PC-9 (cell line): ENCODE measurements around the gene KRT27. TPM values are rescaled to one million over a fixed set of nuclear protein-coding genes. Genes with fewer than 3 reads are reported as not detected.
A peak's percentile ranks its signal among the peaks of the same experiment; 100 is the strongest.

Source experiments
- BruUV-seq: library from RNA; stranded (reverse); fragments of 400-500 nt; replicated peaks from 2 replicates; lab custom pipeline; 2021; lab: Mats Ljungman, UMichigan
- CTCF ChIA-PET: fragments of 300-600 bp; sonication (Branson Sonifier 250); formaldehyde crosslinking; loops from one replicate; lab custom pipeline; 2022; ENCODE audit warnings: antibody characterized with exemption; lab: Charles Lee
- POLR2A ChIA-PET: fragments of 300-600 bp; sonication (Branson Sonifier 250); formaldehyde crosslinking; loops from one replicate; lab custom pipeline; 2022; ENCODE audit warnings: antibody characterized with exemption; ENCODE audit not compliant: unreplicated experiment; lab: Charles Lee
- DNase-seq, 2 experiments: peaks; one replicate each; pipeline versions ENCODE4 v3.0.0 to v3.0.0-alpha.2; 2015 to 2022; ENCODE audit warnings: mixed read lengths in 1 of 2
- H2AFZ ChIP-seq: fragments of 200-600 bp; sonication (generic); 2 replicates; pipeline ENCODE4 v1.8.1; 2017; ENCODE audit warnings: antibody characterized with exemption
- H3F3A ChIP-seq: fragments of 200-600 bp; sonication (generic); 2 replicates; pipeline ENCODE4 v1.8.1; 2017; ENCODE audit warnings: antibody characterized with exemption, mild to moderate bottlenecking, low read depth; ENCODE audit not compliant: insufficient read depth
- H3K27ac ChIP-seq: fragments of 200-600 bp; sonication (generic); 2 replicates; pipeline ENCODE4 v1.6.1; 2016; ENCODE audit warnings: mixed run types
- H3K27me3 ChIP-seq: fragments of 200-600 bp; sonication (generic); 2 replicates; pipeline ENCODE4 v1.6.1; 2016; ENCODE audit warnings: low read depth, mixed run types; ENCODE audit not compliant: insufficient read depth
- H3K36me3 ChIP-seq: fragments of 200-600 bp; sonication (generic); 2 replicates; pipeline ENCODE4 v1.6.1; 2016; ENCODE audit warnings: low read depth, mixed run types
- H3K4me1 ChIP-seq: fragments of 200-600 bp; sonication (generic); replicated peaks from 2 replicates; pipeline ENCODE4 v1.6.1; 2016; ENCODE audit warnings: mixed run types; ENCODE audit not compliant: insufficient read depth
- H3K4me2 ChIP-seq: fragments of 200-600 bp; sonication (generic); 2 replicates; pipeline ENCODE4 v1.6.1; 2017; ENCODE audit warnings: mixed run types
- H3K4me3 ChIP-seq: fragments of 200-600 bp; sonication (generic); 2 replicates; pipeline ENCODE4 v1.6.1; 2016; ENCODE audit warnings: mixed run types
- H3K79me2 ChIP-seq: fragments of 200-600 bp; sonication (generic); 2 replicates; pipeline ENCODE4 v1.6.1; 2017; ENCODE audit warnings: low read depth, mixed run types
- H3K9me2 ChIP-seq: fragments of 200-600 bp; sonication (generic); 2 replicates; pipeline ENCODE4 v1.8.1; 2017; ENCODE audit warnings: mild to moderate bottlenecking; ENCODE audit not compliant: insufficient read depth
- H3K9me3 ChIP-seq: fragments of 200-600 bp; sonication (generic); 2 replicates; pipeline ENCODE4 v1.8.1; 2016; ENCODE audit warnings: low read depth; ENCODE audit not compliant: insufficient read depth
- H4K20me1 ChIP-seq: fragments of 200-600 bp; sonication (generic); 2 replicates; pipeline ENCODE4 v1.8.1; 2017; ENCODE audit not compliant: insufficient read depth
- EZH2 ChIP-seq: fragments of 200-600 bp; sonication (generic); IDR thresholded peaks from 2 replicates; pipeline ENCODE4 v1.8.0; 2017; ENCODE audit warnings: antibody characterized with exemption, low read depth
- intact Hi-C: fragments of 100-400 bp; cut with micrococcal nuclease; formaldehyde crosslinking; loops from one replicate; pipeline ENCODE4 v1.10.0; 2022; ENCODE audit not compliant: unreplicated experiment
- total RNA-seq: library from RNA; stranded (reverse); gene quantifications from 2 replicates; pipeline ENCODE4 v1.2.3, GENCODE V29; 2021
- TF ChIP-seq, protein P1 (sequence below): fragments of 200-600 bp; sonication (generic); conservative IDR thresholded peaks from 2 replicates; pipeline ENCODE4 v1.6.1; 2017; ENCODE audit warnings: mixed run types, antibody characterized with exemption, mild to moderate bottlenecking, moderate library complexity

Gene KRT27
- total RNA-seq, 1 experiment from 2014 or later, result not detected

DNA sequence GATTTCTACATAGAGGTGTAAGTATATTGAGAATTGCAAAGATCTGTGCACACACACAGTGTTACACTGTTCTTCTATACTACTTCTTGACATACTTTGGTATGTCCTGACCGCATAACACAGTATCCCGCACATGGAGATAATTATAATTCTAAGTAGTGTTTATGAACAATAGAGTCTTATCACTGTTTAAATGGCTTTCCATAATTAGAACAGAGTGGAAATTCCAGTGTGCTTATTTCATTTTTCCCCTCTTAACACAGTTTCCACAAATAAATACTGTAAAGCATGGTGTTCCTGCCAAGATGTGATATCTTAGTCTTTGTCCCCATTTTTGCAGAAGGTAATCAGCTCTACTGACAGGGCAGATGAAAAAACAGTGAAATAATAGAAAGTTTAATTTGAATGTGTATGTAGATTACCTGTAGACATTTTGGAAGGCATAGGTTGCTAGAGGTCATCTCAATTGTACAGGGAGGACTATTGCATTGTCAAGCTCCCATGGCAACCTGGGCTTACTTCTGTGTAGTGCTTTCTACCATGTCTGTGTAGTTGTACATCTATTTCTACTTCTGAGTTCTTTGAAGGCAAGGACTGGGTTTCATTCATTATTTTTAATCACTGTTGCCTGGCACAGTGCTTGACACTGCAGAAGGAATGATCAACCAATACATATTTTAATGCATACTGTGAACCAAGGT, 27.5 kb upstream of the KRT27 start:
- peak overlapping the region; percentile 62 for H3K4me2 ChIP-seq
- no peaks in the 10 kb centered on the region for H4K20me1 ChIP-seq
- no peaks in the 10 kb centered on the region for H3K79me2 ChIP-seq
- H3K27ac ChIP-seq, result peak overlapping the region; percentile 70
- DNase-seq, result no peak
- CTCF ChIA-PET, result no interaction called here
- H3K36me3 ChIP-seq, result no peaks in the 10 kb centered on the region
- TF ChIP-seq, protein P1, sequence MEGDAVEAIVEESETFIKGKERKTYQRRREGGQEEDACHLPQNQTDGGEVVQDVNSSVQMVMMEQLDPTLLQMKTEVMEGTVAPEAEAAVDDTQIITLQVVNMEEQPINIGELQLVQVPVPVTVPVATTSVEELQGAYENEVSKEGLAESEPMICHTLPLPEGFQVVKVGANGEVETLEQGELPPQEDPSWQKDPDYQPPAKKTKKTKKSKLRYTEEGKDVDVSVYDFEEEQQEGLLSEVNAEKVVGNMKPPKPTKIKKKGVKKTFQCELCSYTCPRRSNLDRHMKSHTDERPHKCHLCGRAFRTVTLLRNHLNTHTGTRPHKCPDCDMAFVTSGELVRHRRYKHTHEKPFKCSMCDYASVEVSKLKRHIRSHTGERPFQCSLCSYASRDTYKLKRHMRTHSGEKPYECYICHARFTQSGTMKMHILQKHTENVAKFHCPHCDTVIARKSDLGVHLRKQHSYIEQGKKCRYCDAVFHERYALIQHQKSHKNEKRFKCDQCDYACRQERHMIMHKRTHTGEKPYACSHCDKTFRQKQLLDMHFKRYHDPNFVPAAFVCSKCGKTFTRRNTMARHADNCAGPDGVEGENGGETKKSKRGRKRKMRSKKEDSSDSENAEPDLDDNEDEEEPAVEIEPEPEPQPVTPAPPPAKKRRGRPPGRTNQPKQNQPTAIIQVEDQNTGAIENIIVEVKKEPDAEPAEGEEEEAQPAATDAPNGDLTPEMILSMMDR, result no peak
- no peak for TF ChIP-seq EZH2
- no TSS peak for BruUV-seq
- H3K4me3 ChIP-seq, result peak overlapping the region; percentile 11; the same call in 1 of the 2 replicates
- no peaks in the 10 kb centered on the region for H3K9me2 ChIP-seq
- intact Hi-C loops, result loop anchor here (2.0 kb wide), 1 partner anchor 45 kb away; no protein-coding TSS in a partner anchor
- peaks cover 22% of the 10 kb centered on the region for H3F3A ChIP-seq
- H2AFZ ChIP-seq, result peak overlapping the region; percentile 4; the same call in 1 of the 2 replicates
- H3K4me1 ChIP-seq, result peaks cover 27% of the 10 kb centered on the region
- no peaks in the 10 kb centered on the region for H3K27me3 ChIP-seq
- POLR2A ChIA-PET, result no interaction called here
- no peaks in the 10 kb centered on the region for H3K9me3 ChIP-seq

DNA sequence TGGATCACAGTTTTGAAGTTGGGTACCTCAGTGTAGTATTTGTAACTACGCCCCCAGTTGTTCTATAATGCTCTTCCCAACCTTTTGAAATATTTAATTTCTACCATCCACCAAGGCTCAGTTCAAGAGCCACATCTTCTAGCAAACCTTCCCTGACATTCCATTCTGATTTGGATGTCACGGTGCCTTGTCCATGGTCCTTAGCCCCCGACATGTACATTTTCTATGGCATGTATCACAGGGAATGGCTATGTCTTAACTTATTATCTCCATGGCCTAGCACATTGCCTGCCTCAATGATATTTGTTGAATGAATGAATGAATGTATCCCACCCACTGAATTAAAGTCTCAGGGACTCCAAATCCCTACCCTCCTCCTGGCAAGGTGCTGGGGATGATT, 23.8 kb upstream of the KRT27 start:
- intact Hi-C loops, result no loop called here
- Histone ChIP-seq H2AFZ (no peak overlapping the region), H3F3A (peaks cover 24% of the 10 kb centered on the region), H3K4me2 (no peak overlapping the region), H3K27ac (no peak overlapping the region), H3K9me2 (no peaks in the 10 kb centered on the region), H4K20me1 (no peaks in the 10 kb centered on the region), H3K36me3 (no peaks in the 10 kb centered on the region), H3K9me3 (no peaks in the 10 kb centered on the region; the same call in 1 of the 2 replicates), H3K27me3 (no peaks in the 10 kb centered on the region), H3K79me2 (no peaks in the 10 kb centered on the region), H3K4me1 (peaks cover 31% of the 10 kb centered on the region), H3K4me3 (no peak overlapping the region)
- DNase-seq, result no peak
- no TSS peak for BruUV-seq
- CTCF ChIA-PET, result interaction anchor here (0.6 kb wide), 1 partner anchor 387 kb away, joined by 3 read pairs; no protein-coding TSS in a partner anchor
- TF ChIP-seq, protein P1, result no peak
- no peak for TF ChIP-seq EZH2
- POLR2A ChIA-PET, result no interaction called here

DNA sequence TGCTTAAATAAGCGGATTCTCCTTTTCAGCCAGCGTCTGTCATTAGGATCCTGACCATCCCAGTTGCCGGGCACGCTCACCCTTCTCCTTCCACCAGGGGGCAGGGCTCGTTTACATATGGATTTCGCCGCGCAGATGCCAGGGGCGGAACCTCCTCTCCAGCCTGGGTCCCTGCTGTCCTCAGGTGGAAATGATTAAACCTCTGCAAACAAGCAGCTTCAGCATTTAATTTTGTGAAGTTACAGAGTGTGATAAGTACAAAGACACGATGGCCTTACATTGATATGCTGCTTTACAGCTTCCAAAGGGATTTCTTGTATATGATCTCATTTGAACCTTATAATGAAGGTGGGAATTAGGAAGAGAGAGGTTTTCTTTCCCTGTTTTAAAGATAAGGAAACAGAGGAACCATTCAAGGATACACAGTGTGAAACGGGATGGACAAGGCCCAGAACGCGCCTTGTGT, 21.3 kb upstream of the KRT27 start:
- BruUV-seq, result no TSS peak
- ChIA-PET CTCF (interaction anchor here (0.6 to 0.9 kb wide), 2 partner anchors 51 to 53 kb away, joined by 3 read pairs; no protein-coding TSS in a partner anchor), POLR2A (interaction anchor here (0.6 kb wide), 1 partner anchor 745 kb away, joined by 6 read pairs; no protein-coding TSS in a partner anchor)
- TF ChIP-seq, protein P1, result peak; percentile 94
- no peak for TF ChIP-seq EZH2
- no peaks in the 10 kb centered on the region; the same call in 1 of the 2 replicates for H3K9me3 ChIP-seq
- H3K9me2 ChIP-seq, result no peaks in the 10 kb centered on the region
- intact Hi-C loops, result loop anchor here (1.0 to 5.0 kb wide), 7 partner anchors 53 to 859 kb away; no protein-coding TSS in a partner anchor
- H2AFZ ChIP-seq, result no peak overlapping the region
- peaks cover 9% of the 10 kb centered on the region; the same call in 1 of the 2 replicates for H3F3A ChIP-seq
- H3K79me2 ChIP-seq, result no peaks in the 10 kb centered on the region
- no peaks in the 10 kb centered on the region for H4K20me1 ChIP-seq
- peak overlapping the region; percentile 8; the same call in 1 of the 2 replicates for H3K4me2 ChIP-seq
- no peak overlapping the region for H3K4me3 ChIP-seq
- no peaks in the 10 kb centered on the region for H3K36me3 ChIP-seq
- peaks cover 9% of the 10 kb centered on the region for H3K4me1 ChIP-seq
- H3K27me3 ChIP-seq, result no peaks in the 10 kb centered on the region
- H3K27ac ChIP-seq, result 0 out of 2 replicates have a peak overlapping the region, but pooled peaks have one; percentile 18
- peak; percentile 74 to 82 for DNase-seq
